ENCODE data around the gene SHPK.
"Not testable (repeated sequence)": the region's sequence is repeated elsewhere in the genome, so short reads cannot be mapped to it uniquely, and the experiment has no call there.

SHPK gene

GRCh38 chr17:3589784-3590183, 46.3 kb downstream of the SHPK start:
- no peak for DNase-seq (ENCODE audit: low spot score)

GRCh38 chr17:3585826-3586225, 50.2 kb downstream of the SHPK start:
- DNase-seq (ENCODE audit: low spot score): no peak

- DNase-seq (ENCODE audit: low spot score): no peak
These were observed 52.6 kb downstream of the SHPK start for GRCh38 chr17:3583456-3583855.

- DNase-seq (ENCODE audit: low spot score): no peak
These were observed 53.1 kb downstream of the SHPK start for GRCh38 chr17:3582915-3583314.

GRCh38 chr17:3578667-3579066, 57.4 kb downstream of the SHPK start:
- DNase-seq (ENCODE audit: low spot score): not testable (repeated sequence)

- no peak for DNase-seq (ENCODE audit: low spot score)
These were observed 59.1 kb downstream of the SHPK start for GRCh38 chr17:3576970-3577369.

GRCh38 chr17:3575511-3575910, 60.5 kb downstream of the SHPK start:
- no peak for DNase-seq (ENCODE audit: low spot score)

- DNase-seq (ENCODE audit: low spot score): no peak
These were observed 61.8 kb downstream of the SHPK start for GRCh38 chr17:3574231-3574630.

GRCh38 chr17:3573246-3574100, 62.6 kb downstream of the SHPK start:
- no peak for DNase-seq (ENCODE audit: low spot score)

- no peak for DNase-seq (ENCODE audit: low spot score)
These were observed 63.8 kb downstream of the SHPK start for GRCh38 chr17:3572231-3572630.

GRCh38 chr17:3571043-3571900, 64.8 kb downstream of the SHPK start:
- no peak for DNase-seq (ENCODE audit: low spot score)

- DNase-seq (ENCODE audit: low spot score): no peak
These were observed 66.4 kb downstream of the SHPK start for GRCh38 chr17:3569534-3570137.

GRCh38 chr17:3566551-3566950, 69.5 kb downstream of the SHPK start:
- no peak for DNase-seq (ENCODE audit: low spot score)

- DNase-seq (ENCODE audit: low spot score): no peak
These were observed 70.9 kb downstream of the SHPK start for GRCh38 chr17:3565143-3565542.

GRCh38 chr17:3564241-3564640, 71.8 kb downstream of the SHPK start:
- DNase-seq (ENCODE audit: low spot score): not testable (repeated sequence)

- DNase-seq (ENCODE audit: low spot score): no peak
These were observed 76.8 kb downstream of the SHPK start for GRCh38 chr17:3559270-3559645.

- DNase-seq (ENCODE audit: low spot score): no peak
These were observed 77.3 kb downstream of the SHPK start for GRCh38 chr17:3558603-3559269.
